SK-N-MC (cell line): ENCODE measurements around the gene SASH1.

Source experiments
- DNase-seq: peaks from one replicate; pipeline ENCODE4 v3.0.0-alpha.2; 2011; ENCODE audit warnings: low read depth, low spot score
- H3K27ac ChIP-seq: fragments of 200-600 bp; sonication (generic); 2 replicates; pipeline ENCODE4 v1.5.1; 2016; ENCODE audit warnings: mixed run types
- H3K36me3 ChIP-seq: fragments of 200-600 bp; sonication (generic); 2 replicates; pipeline ENCODE4 v1.6.1; 2017; ENCODE audit warnings: antibody characterized with exemption, low read length, mixed read lengths; ENCODE audit not compliant: insufficient read depth
- H3K4me3 ChIP-seq: fragments of 200-600 bp; sonication (generic); 2 replicates; pipeline ENCODE4 v1.5.1; 2016
- H3K9ac ChIP-seq: fragments of 200-600 bp; sonication (generic); 2 replicates; pipeline ENCODE4 v1.8.0; 2017; ENCODE audit warnings: mixed run types, mixed read lengths; ENCODE audit not compliant: insufficient read length
- H3K9me3 ChIP-seq: fragments of 200-600 bp; sonication (generic); 2 replicates; pipeline ENCODE4 v1.6.1; 2017; ENCODE audit warnings: low read depth, mild to moderate bottlenecking, antibody characterized with exemption, low read length, moderate library complexity, mixed read lengths
- EZH2 ChIP-seq: fragments of 200-600 bp; sonication (generic); IDR thresholded peaks from one replicate; pipeline ENCODE4 v1.6.1; 2017; ENCODE audit warnings: antibody characterized with exemption
- FOXP2 ChIP-seq: optimal IDR thresholded peaks from 2 replicates; pipeline ENCODE3; 2011; ENCODE audit warnings: mild to moderate bottlenecking, moderate library complexity; ENCODE audit not compliant: insufficient read depth; ENCODE audit errors: extremely low read length, control extremely low read depth
- POLR2AphosphoS5 ChIP-seq: IDR thresholded peaks from 2 replicates; pipeline ENCODE4 v1.6.1; 2012; ENCODE audit warnings: mild to moderate bottlenecking, low read depth, low read length, borderline replicate concordance

SASH1 gene

DNA sequence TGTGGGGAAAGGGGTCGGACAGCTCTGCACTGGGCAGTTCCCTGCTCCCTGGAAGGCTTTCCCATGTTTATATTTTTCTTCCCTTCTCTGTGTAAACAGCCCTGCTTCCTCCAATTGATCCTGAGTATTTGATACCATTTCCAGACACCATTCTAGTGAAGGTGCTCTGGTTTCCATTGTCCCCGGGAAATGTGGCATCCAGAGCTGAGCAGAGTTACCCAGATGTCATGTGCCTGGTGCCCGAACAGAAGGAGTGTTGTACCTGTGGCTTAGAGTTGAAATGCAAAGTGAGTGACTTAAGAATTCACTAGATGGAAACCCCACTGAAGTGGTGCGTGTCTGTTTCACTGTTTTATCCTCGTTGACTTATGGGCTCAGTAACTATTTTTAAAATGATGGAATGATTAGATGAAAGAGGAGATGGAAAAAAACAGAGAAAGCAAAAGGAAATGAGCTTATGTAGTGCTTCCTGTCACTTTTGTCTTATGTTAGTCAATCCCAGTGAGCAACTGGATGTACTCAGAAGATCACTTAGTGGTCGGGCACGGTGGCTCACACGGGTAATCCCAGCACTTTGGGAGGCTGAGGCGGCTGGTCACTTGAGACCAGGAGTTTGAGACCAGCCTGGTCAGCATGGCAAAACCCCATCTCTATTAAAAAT, 83.8 kb downstream of the SASH1 start:
- H3K36me3 ChIP-seq: no peaks in the 10 kb centered on the region
- no peak overlapping the region for H3K4me3 ChIP-seq
- TF ChIP-seq POLR2AphosphoS5: no peak
- TF ChIP-seq FOXP2: no peak
- no peak for TF ChIP-seq EZH2
- H3K9ac ChIP-seq: no peak overlapping the region
- no peak overlapping the region for H3K27ac ChIP-seq
- no peaks in the 10 kb centered on the region for H3K9me3 ChIP-seq
- no peak for DNase-seq

DNA sequence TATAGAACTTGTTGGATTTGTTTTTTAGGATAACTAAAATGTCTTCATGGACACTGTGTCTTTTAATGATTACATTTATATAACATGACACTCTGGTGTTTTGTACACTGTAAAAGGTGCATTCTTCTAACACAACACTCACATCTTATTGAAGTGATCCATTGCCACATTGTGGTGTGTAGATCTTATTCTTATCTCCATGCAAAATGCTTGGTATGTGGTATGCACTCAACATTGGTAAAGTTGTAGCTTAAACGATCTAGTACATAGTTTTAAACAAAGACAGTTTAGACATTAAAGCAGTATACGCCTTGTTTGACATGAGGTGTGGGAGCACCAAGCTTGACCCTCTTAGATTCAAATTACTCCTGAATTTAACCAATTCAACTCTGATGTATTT, 84.7 kb downstream of the SASH1 start:
- H3K36me3 ChIP-seq: no peaks in the 10 kb centered on the region
- H3K9me3 ChIP-seq: no peaks in the 10 kb centered on the region
- H3K9ac ChIP-seq: no peak overlapping the region
- H3K27ac ChIP-seq: no peak overlapping the region
- TF ChIP-seq POLR2AphosphoS5 (no peak), EZH2 (no peak), FOXP2 (no peak)
- DNase-seq: no peak
- no peak overlapping the region for H3K4me3 ChIP-seq

DNA sequence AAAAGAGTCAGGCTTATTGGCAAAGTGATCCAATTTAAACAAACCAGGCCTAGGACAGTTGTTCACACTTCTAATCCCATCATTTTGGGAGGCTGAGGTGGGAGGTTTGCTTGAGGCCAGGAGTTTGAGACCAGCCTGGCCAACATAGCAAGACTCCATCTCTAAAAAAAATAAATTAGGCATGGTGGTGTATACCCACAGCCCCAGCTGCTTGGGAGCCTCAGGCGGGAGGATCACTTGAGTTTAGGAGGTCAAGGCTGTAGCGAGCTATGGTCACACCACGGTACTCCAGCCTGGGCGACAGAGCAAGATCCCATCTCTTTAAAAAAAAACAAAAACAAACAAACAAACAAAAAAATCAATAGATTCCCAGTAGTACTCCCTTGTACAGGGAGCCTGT, 86.8 kb downstream of the SASH1 start:
- TF ChIP-seq EZH2: no peak
- TF ChIP-seq FOXP2: no peak
- no peak for TF ChIP-seq POLR2AphosphoS5
- no peak overlapping the region for H3K27ac ChIP-seq
- no peaks in the 10 kb centered on the region for H3K36me3 ChIP-seq
- DNase-seq: no peak
- no peaks in the 10 kb centered on the region for H3K9me3 ChIP-seq
- no peak overlapping the region for H3K9ac ChIP-seq
- H3K4me3 ChIP-seq: no peak overlapping the region

DNA sequence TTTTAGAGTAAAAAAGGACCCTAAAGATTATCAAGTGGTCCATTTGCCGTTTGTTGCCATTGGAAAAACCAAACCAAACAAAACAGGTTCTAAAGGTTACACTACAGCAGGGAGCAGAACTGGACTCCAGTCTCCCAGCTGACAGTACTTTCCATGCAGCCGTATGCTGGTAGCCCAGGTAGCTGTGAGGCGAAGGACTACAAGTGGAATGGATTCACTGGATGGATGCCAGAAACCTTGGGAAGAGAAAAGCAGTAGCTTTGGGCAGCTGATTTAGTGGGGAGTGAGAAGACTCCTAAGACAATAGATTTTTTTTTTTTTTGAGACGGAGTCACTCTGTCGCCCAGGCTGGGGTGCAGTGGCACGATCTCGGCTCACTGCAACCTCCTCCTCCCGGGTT, 88.3 kb downstream of the SASH1 start:
- H3K9ac ChIP-seq: no peak overlapping the region
- no peaks in the 10 kb centered on the region for H3K9me3 ChIP-seq
- no peak overlapping the region for H3K4me3 ChIP-seq
- no peaks in the 10 kb centered on the region for H3K36me3 ChIP-seq
- no peak for TF ChIP-seq EZH2
- TF ChIP-seq FOXP2: no peak
- no peak for TF ChIP-seq POLR2AphosphoS5
- no peak overlapping the region for H3K27ac ChIP-seq
- DNase-seq: no peak

DNA sequence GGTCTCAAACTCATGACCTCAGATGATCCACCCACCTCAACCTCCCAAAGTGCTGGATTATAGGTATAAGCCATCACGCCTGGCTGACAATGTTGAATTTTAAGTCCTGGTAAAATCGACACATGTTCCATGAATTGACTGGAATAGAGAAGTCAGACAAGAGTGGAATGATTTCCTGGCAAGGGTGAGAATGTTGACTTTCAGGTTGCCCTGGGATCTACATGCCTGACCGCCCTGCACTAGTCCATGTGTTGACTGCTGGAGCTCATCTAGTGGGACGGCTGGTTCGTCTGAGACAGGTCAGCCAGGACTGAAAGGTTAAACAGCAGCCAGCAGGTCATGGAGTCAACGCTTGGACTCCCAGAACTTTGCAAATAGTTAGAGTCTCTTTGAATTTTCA, 88.8 kb downstream of the SASH1 start:
- Histone ChIP-seq H3K27ac (no peak overlapping the region), H3K36me3 (no peaks in the 10 kb centered on the region), H3K9me3 (no peaks in the 10 kb centered on the region), H3K9ac (no peak overlapping the region), H3K4me3 (no peak overlapping the region)
- no peak for DNase-seq
- TF ChIP-seq EZH2 (no peak), POLR2AphosphoS5 (no peak), FOXP2 (no peak)

DNA sequence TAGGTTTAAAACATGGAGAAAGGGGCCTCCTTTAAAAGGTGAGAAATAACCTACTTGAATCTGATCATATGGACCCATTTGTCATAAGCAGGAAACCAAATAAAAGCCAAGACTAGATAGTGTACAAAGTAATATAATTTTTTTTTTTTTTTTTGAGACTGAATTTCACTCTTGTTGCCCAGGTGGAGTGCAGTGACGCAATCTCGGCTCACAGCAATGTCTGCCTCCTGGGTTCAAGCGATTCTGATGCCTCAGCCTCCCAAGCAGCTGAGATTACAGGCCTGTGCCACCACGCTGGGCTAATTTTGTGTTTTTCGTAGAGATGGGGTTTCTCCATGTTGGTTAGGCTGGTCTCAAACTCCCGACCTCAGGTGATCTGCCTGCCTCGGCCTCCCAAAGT, 89.2 kb downstream of the SASH1 start:
- H3K36me3 ChIP-seq: no peaks in the 10 kb centered on the region
- H3K9me3 ChIP-seq: no peaks in the 10 kb centered on the region
- DNase-seq: no peak
- H3K27ac ChIP-seq: peak overlapping the region; percentile 62; the same call in 1 of the 2 replicates
- H3K9ac ChIP-seq: no peak overlapping the region
- TF ChIP-seq EZH2: no peak
- TF ChIP-seq POLR2AphosphoS5: no peak
- TF ChIP-seq FOXP2: no peak
- peak overlapping the region; percentile 22; the same call in 1 of the 2 replicates for H3K4me3 ChIP-seq

DNA sequence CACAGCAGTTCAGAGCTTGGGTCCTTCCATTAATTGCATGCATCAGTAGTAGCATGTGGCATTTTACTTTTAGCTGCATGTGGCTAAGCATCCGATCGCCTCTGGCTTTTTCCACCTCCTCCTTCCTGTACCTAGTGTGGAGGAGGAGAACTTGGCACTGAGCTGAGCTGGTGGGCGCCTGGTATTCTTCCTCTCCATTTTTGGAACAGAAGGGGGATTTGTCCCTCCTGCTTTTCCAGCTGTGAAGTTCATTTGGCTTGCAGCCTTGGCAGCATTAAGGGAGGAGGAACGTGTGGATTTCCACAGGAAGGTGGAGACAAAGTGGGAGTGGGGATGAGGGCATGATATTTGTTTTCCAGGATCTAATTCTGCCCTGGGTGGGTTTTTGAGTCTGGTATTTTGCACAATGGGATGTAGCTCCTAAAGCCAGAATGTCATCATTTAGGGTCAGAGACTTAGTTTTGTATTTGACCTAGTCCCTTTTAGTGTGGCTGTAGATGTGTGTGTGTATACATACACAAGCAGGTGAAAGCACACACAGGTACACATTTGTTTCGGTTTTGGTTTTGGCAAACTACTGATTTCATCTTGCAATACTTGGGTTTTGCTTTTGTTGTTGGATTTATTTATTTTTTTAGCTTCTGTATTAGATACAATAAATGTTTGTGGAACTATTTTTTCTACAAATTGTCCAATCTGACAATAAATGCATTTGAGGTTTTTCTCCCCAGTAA, 90.0 kb downstream of the SASH1 start:
- TF ChIP-seq POLR2AphosphoS5 (peak; percentile 49), EZH2 (no peak)
- no peak overlapping the region for H3K9ac ChIP-seq
- DNase-seq: peak; percentile 58
- H3K4me3 ChIP-seq: peak overlapping the region; percentile 22
- peak overlapping the region; percentile 62; the same call in 1 of the 2 replicates for H3K27ac ChIP-seq
- H3K36me3 ChIP-seq: no peaks in the 10 kb centered on the region
- H3K9me3 ChIP-seq: no peaks in the 10 kb centered on the region

DNA sequence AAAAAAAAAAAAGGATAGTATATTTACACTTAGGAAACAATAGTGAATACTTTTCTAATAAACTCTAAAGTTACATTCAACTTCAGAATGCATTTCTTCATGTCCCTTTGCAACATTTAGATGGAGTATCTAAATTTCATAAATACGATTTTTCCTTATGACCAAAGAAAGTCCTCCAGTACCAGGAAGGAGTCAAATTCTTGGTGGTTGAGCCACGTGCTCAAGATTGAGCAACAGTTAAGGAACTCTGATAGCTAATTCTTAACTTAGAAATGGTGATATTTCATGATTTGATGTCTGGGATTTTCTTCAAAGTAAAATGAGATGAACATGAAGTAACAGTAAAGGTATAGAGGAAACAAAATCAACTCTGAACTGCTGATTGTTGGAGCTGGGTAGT, 92.7 kb downstream of the SASH1 start:
- no peak overlapping the region for H3K9ac ChIP-seq
- no peak for TF ChIP-seq FOXP2
- no peak for TF ChIP-seq EZH2
- TF ChIP-seq POLR2AphosphoS5: no peak
- no peaks in the 10 kb centered on the region for H3K9me3 ChIP-seq
- no peak overlapping the region for H3K4me3 ChIP-seq
- H3K36me3 ChIP-seq: no peaks in the 10 kb centered on the region
- no peak for DNase-seq
- H3K27ac ChIP-seq: no peak overlapping the region

DNA sequence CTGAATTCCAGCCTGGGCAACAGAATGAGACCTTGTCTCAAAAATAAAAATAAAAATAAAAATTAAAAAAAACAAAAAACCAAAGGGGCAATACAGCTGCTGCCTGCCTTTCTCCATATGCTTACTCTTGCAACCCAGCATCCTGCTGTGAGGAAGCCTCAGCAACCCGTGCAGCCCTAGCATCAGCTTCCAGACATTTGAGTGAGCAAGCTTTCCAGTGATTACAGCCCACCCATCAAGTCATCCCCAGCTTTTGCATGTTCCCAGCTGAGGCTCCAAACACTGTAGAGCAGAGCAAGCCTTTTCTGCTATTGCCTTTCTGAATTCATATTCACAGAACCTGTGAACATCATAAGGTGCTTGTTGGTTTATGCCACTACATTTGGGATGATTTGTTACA, 93.8 kb downstream of the SASH1 start:
- DNase-seq: no peak
- no peak overlapping the region for H3K9ac ChIP-seq
- 0 out of 2 replicates have a peak overlapping the region, but pooled peaks have one; percentile 48 for H3K27ac ChIP-seq
- no peaks in the 10 kb centered on the region for H3K9me3 ChIP-seq
- no peak overlapping the region for H3K4me3 ChIP-seq
- no peak for TF ChIP-seq FOXP2
- no peak for TF ChIP-seq POLR2AphosphoS5
- TF ChIP-seq EZH2: no peak
- no peaks in the 10 kb centered on the region for H3K36me3 ChIP-seq
